Osteocyte (in vitro differentiated cells): Measurements from ENCODE around the gene NTPCR. TPM values are rescaled to one million over a fixed set of nuclear protein-coding genes. Genes with fewer than 3 reads are reported as not detected.

Experiments
- DNase-seq: peaks from one replicate; pipeline ENCODE4 v3.0.0; 2021; ENCODE audit warnings: mixed read lengths; ENCODE audit not compliant: unreplicated experiment; ENCODE audit errors: extremely low spot score
- H3K27ac Mint-ChIP-seq: one replicate; pipeline ENCODE4 v1.8.0; 2021; ENCODE audit warnings: mild to moderate bottlenecking, mixed read lengths; ENCODE audit not compliant: unreplicated experiment
- H3K27me3 Mint-ChIP-seq: one replicate; pipeline ENCODE4 v1.8.0; 2021; ENCODE audit warnings: mixed read lengths; ENCODE audit not compliant: unreplicated experiment
- H3K36me3 Mint-ChIP-seq: one replicate; pipeline ENCODE4 v1.8.0; 2021; ENCODE audit warnings: mixed read lengths; ENCODE audit not compliant: unreplicated experiment
- H3K4me1 Mint-ChIP-seq: one replicate; pipeline ENCODE4 v1.8.0; 2021; ENCODE audit warnings: mixed read lengths; ENCODE audit not compliant: unreplicated experiment
- H3K4me3 Mint-ChIP-seq: one replicate; pipeline ENCODE4 v1.8.0; 2021; ENCODE audit warnings: mild to moderate bottlenecking, moderate library complexity, mixed read lengths; ENCODE audit not compliant: unreplicated experiment
- H3K9me3 Mint-ChIP-seq: one replicate; pipeline ENCODE4 v1.8.0; 2021; ENCODE audit warnings: mixed read lengths; ENCODE audit not compliant: unreplicated experiment
- total RNA-seq: library from RNA; stranded (reverse); gene quantifications from 2 replicates; pipeline ENCODE4 v1.2.1, GENCODE V29; 2021
- TF ChIP-seq, protein P1 (sequence below): fragments of 200-600 bp; sonication (generic); IDR thresholded peaks from 2 replicates; pipeline ENCODE4 v1.5.0; 2021; ENCODE audit warnings: antibody characterized with exemption, mild to moderate bottlenecking, moderate library complexity

NTPCR gene
- total RNA-seq, 1 donor from 2014 or later: 29.6 TPM

- TF ChIP-seq, protein P1, sequence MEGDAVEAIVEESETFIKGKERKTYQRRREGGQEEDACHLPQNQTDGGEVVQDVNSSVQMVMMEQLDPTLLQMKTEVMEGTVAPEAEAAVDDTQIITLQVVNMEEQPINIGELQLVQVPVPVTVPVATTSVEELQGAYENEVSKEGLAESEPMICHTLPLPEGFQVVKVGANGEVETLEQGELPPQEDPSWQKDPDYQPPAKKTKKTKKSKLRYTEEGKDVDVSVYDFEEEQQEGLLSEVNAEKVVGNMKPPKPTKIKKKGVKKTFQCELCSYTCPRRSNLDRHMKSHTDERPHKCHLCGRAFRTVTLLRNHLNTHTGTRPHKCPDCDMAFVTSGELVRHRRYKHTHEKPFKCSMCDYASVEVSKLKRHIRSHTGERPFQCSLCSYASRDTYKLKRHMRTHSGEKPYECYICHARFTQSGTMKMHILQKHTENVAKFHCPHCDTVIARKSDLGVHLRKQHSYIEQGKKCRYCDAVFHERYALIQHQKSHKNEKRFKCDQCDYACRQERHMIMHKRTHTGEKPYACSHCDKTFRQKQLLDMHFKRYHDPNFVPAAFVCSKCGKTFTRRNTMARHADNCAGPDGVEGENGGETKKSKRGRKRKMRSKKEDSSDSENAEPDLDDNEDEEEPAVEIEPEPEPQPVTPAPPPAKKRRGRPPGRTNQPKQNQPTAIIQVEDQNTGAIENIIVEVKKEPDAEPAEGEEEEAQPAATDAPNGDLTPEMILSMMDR: no peak
- DNase-seq: no peak
- Mint-ChIP-seq H3K27ac (no peak overlapping the region), H3K4me3 (no peak overlapping the region), H3K4me1 (no peaks in the 10 kb centered on the region), H3K36me3 (no peaks in the 10 kb centered on the region), H3K27me3 (peaks cover 3% of the 10 kb centered on the region), H3K9me3 (peaks cover 3% of the 10 kb centered on the region)
Measured at GRCh38 chr1:232943679-232944252, 6.6 kb upstream of the NTPCR start.

DNA sequence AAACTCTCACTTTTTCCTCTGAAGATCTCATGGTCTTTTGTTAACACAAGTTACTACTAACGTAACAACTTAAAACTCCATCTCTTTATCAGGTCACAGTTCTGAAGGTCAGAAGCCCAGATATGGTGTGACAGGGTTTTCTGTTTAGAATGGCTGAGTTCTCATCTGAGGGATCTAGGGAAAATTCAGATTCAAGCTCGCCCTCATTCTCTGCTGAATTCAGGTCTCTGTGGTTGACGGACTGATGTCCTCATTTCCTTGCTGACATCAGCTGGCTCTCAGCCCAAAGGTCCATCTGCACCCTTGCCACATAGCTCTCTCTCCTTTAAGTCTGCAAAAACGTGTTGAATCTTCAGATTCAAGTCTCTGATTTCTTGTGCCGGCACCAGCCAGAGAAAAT is 6.1 kb upstream of the NTPCR start:
- H3K4me1 Mint-ChIP-seq: no peaks in the 10 kb centered on the region
- H3K27ac Mint-ChIP-seq: no peak overlapping the region
- H3K36me3 Mint-ChIP-seq: no peaks in the 10 kb centered on the region
- peaks cover 3% of the 10 kb centered on the region for H3K27me3 Mint-ChIP-seq
- no peak for DNase-seq
- TF ChIP-seq, protein P1: no peak
- H3K4me3 Mint-ChIP-seq: no peak overlapping the region
- peaks cover 3% of the 10 kb centered on the region for H3K9me3 Mint-ChIP-seq

DNA sequence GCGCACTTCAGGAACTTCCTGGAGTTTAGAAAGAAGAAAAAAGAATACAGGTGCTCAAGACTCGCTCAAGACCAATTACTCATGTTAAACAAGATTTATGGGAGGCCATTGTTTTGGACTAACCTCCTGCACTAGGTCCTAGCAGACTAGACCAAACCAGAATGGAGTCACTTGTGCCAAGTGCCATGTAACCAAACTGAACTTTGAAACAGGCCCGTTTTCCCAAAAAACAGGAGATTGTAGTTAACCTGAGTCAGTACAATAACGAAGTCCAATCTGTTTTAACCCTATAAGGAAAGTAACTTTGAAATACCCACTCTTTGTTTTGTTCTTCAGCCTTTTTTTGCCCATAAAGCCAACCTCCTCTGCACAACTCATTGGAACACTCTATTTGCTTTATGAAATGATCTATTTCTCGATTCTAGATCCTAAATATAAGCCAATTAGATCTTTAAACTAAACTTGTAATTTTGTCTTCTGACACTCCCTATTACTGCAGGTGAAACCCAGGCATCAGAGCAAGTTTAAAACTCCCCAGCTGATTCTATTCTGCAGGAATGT is 695 bp upstream of the NTPCR start:
- DNase-seq: no peak
- Mint-ChIP-seq H3K27ac (peak overlapping the region; percentile 89), H3K36me3 (no peaks in the 10 kb centered on the region), H3K27me3 (no peaks in the 10 kb centered on the region), H3K4me3 (peak overlapping the region; percentile 94), H3K4me1 (peaks cover 30% of the 10 kb centered on the region), H3K9me3 (peaks cover 3% of the 10 kb centered on the region)
- TF ChIP-seq, protein P1: no peak

DNA sequence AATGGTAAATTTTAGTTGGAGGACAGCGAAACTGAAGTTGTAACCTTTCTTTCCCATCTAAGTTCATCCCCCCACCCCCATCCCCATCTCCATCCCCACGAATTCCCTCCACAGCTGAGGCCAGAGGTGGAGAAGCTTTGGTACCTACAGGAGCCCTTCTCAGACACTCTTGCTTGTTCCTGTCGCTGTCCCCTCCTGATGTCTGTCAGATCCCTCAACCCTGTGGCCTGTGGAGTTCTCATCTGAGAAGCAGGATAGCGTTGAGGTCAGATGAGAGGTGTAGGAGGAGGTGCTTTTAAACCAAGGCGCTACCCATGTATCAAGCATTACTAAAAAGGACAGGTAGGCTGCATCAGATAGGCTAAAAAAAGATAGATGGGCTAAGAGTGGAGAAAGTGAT is 769 bp downstream of the NTPCR start:
- peak overlapping the region; percentile 81 for H3K27ac Mint-ChIP-seq
- peak overlapping the region; percentile 94 for H3K4me3 Mint-ChIP-seq
- peaks cover 3% of the 10 kb centered on the region for H3K9me3 Mint-ChIP-seq
- no peak for DNase-seq
- peaks cover 30% of the 10 kb centered on the region for H3K4me1 Mint-ChIP-seq
- no peaks in the 10 kb centered on the region for H3K27me3 Mint-ChIP-seq
- TF ChIP-seq, protein P1: no peak
- H3K36me3 Mint-ChIP-seq: peaks cover 3% of the 10 kb centered on the region

- Mint-ChIP-seq H3K4me3 (peak overlapping the region; percentile 94), H3K27me3 (no peaks in the 10 kb centered on the region), H3K4me1 (peaks cover 30% of the 10 kb centered on the region), H3K27ac (no peak overlapping the region), H3K36me3 (peaks cover 7% of the 10 kb centered on the region), H3K9me3 (peaks cover 3% of the 10 kb centered on the region)
- no peak for DNase-seq
- TF ChIP-seq, protein P1: no peak
Measured at GRCh38 chr1:232951605-232952004, 1.2 kb downstream of the NTPCR start.
